Spleen (tissue), 7 donors: ENCODE measurements around the gene HMGCLL1.

Source experiments
- POLR2A ChIP-seq, 3 donors: fragments of 450-650 bp; IDR thresholded peaks; one replicate each; pipeline ENCODE4 v1.5.1; 2017; ENCODE audit warnings: antibody characterized with exemption in 3 of 3, mild to moderate bottlenecking in 1 of 3
- POLR2AphosphoS5 ChIP-seq, 3 donors: sonication (generic); formaldehyde crosslinking; IDR thresholded peaks; one replicate each; pipeline ENCODE4 v1.5.1; 2017; ENCODE audit warnings: antibody characterized with exemption in 3 of 3
- TF ChIP-seq, protein P1 (sequence below), 11 experiments: fragments of 200-600 bp in 7 of 11; fragments of 450-650 bp in 4 of 11; sonication (generic) in 4 of 11; IDR thresholded peaks in 8 of 11; conservative IDR thresholded peaks in 3 of 11; 1 replicate in 7 of 11; 2 replicates in 4 of 11; pipeline versions ENCODE4 v1.4.0 to v1.8.0; 2016 to 2021; ENCODE audit warnings: antibody characterized with exemption in 11 of 11, inconsistent platforms in 4 of 11, mild to moderate bottlenecking in 1 of 11
- donor health status: DM: no; HTN: no; CAD: no; lungs with moderate emphysema.
- donor health status: DM: no; HTN: no; CAD: no.
- donor health status: DM: no; HTN: no; CAD: no.

DNA sequence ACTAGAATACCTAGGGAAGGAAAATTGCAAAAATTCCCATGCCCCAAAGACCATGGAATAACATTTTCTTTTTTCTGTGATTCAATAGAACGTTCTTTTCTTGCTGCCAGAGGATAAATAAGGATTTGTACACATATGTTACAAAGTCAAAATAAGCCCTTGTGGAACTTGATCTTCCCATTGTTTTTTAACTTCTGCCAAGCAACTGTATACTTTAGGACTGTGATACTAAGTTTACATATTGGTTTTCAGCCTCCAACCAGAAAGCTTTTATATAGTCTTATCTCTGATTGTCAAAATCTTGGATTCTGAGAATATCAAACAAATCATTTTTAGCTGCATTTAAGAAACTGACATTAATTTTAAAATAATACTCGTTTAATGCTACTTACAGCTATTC lies 84.6 kb downstream of the HMGCLL1 start:
- TF ChIP-seq, protein P1, sequence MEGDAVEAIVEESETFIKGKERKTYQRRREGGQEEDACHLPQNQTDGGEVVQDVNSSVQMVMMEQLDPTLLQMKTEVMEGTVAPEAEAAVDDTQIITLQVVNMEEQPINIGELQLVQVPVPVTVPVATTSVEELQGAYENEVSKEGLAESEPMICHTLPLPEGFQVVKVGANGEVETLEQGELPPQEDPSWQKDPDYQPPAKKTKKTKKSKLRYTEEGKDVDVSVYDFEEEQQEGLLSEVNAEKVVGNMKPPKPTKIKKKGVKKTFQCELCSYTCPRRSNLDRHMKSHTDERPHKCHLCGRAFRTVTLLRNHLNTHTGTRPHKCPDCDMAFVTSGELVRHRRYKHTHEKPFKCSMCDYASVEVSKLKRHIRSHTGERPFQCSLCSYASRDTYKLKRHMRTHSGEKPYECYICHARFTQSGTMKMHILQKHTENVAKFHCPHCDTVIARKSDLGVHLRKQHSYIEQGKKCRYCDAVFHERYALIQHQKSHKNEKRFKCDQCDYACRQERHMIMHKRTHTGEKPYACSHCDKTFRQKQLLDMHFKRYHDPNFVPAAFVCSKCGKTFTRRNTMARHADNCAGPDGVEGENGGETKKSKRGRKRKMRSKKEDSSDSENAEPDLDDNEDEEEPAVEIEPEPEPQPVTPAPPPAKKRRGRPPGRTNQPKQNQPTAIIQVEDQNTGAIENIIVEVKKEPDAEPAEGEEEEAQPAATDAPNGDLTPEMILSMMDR (IDR thresholded peaks at IDR 0.05 in 8 of 11, conservative IDR thresholded peaks at IDR 0.05 in 3 of 11), result no peak
- TF ChIP-seq POLR2A (IDR thresholded peaks at IDR 0.05) (no peak), POLR2AphosphoS5 (IDR thresholded peaks at IDR 0.05) (no peak)
